Smooth muscle cell (in vitro differentiated cells): Measurements from ENCODE around the gene ZNF497. TPM values are rescaled to one million over a fixed set of nuclear protein-coding genes. Genes with fewer than 3 reads are reported as not detected.
A peak's percentile ranks its signal among the peaks of the same experiment; 100 is the strongest.

ENCODE experiments used
- DNase-seq: peaks from one replicate; lab custom pipeline; 2025; ENCODE audit not compliant: unreplicated experiment; lab: John Stamatoyannopoulos, UW
- H2AFZ ChIP-seq: fragments of 200-600 bp; sonication (generic); 2 replicates; pipeline ENCODE4 v1.6.0; 2016; ENCODE audit warnings: antibody characterized with exemption, low read depth, mild to moderate bottlenecking
- H3F3A ChIP-seq: fragments of 200-600 bp; sonication (generic); 2 replicates; pipeline ENCODE4 v1.6.0; 2017; ENCODE audit warnings: antibody characterized with exemption, low read depth
- H3K27ac ChIP-seq: fragments of 200-600 bp; sonication (generic); 2 replicates; pipeline ENCODE4 v1.5.1; 2016; ENCODE audit warnings: low read depth, mild to moderate bottlenecking
- H3K27me3 ChIP-seq: fragments of 200-600 bp; sonication (generic); 2 replicates; pipeline ENCODE4 v1.6.1; 2016; ENCODE audit warnings: low read depth, mild to moderate bottlenecking
- H3K36me3 ChIP-seq: fragments of 200-600 bp; sonication (generic); 2 replicates; pipeline ENCODE4 v1.5.1; 2016; ENCODE audit warnings: low read depth
- H3K4me1 ChIP-seq: fragments of 200-600 bp; sonication (generic); 2 replicates; pipeline ENCODE4 v1.5.1; 2016; ENCODE audit warnings: low read depth
- H3K4me2 ChIP-seq: fragments of 200-600 bp; sonication (generic); 2 replicates; pipeline ENCODE4 v1.6.0; 2016; ENCODE audit warnings: mild to moderate bottlenecking
- H3K4me3 ChIP-seq: fragments of 200-600 bp; sonication (generic); 2 replicates; pipeline ENCODE4 v1.5.1; 2016; ENCODE audit warnings: mild to moderate bottlenecking
- H3K79me2 ChIP-seq: fragments of 200-600 bp; sonication (generic); 2 replicates; pipeline ENCODE4 v1.6.0; 2016; ENCODE audit warnings: low read depth, mild to moderate bottlenecking
- H3K9ac ChIP-seq: fragments of 200-600 bp; sonication (generic); 2 replicates; pipeline ENCODE4 v1.6.0; 2016; ENCODE audit warnings: low read depth
- H3K9me3 ChIP-seq: fragments of 200-600 bp; sonication (generic); replicated peaks from 2 replicates; pipeline ENCODE4 v1.5.1; 2016; ENCODE audit warnings: low read depth
- H4K20me1 ChIP-seq: fragments of 200-600 bp; sonication (generic); 2 replicates; pipeline ENCODE4 v1.6.0; 2016; ENCODE audit warnings: low read depth
- WGBS: methylation state at CpG from one replicate; pipeline ENCODE4 v1.1.7; 2016; ENCODE audit warnings: low lambda C conversion rate; 5-methylcytosine and 5-hydroxymethylcytosine counted together
- polyA plus RNA-seq: library from polyadenylated mRNA; unstranded; fragments of >200 nt; fragmentation: Nextera tagmentation; extraction: Ambion mirVana; gene quantifications from 2 replicates; pipeline ENCODE4 v1.2.1, GENCODE V29; 2016
- total RNA-seq: library from RNA; depleted of rRNA; stranded (reverse); fragments of >200 nt; gene quantifications from 2 replicates; pipeline ENCODE4 v1.2.3, GENCODE V29; 2014
- TF ChIP-seq, protein P1 (sequence below): fragments of 200-600 bp; sonication (generic); IDR thresholded peaks from 2 replicates; pipeline ENCODE4 v1.5.1; 2017; ENCODE audit warnings: borderline replicate concordance, mild to moderate bottlenecking, antibody characterized with exemption; ENCODE audit not compliant: insufficient read depth, poor library complexity, severe bottlenecking

Gene ZNF497
- total and polyA plus RNA-seq, 2 experiments from 2014 or later, result 0.58 to 4.6 TPM

DNA sequence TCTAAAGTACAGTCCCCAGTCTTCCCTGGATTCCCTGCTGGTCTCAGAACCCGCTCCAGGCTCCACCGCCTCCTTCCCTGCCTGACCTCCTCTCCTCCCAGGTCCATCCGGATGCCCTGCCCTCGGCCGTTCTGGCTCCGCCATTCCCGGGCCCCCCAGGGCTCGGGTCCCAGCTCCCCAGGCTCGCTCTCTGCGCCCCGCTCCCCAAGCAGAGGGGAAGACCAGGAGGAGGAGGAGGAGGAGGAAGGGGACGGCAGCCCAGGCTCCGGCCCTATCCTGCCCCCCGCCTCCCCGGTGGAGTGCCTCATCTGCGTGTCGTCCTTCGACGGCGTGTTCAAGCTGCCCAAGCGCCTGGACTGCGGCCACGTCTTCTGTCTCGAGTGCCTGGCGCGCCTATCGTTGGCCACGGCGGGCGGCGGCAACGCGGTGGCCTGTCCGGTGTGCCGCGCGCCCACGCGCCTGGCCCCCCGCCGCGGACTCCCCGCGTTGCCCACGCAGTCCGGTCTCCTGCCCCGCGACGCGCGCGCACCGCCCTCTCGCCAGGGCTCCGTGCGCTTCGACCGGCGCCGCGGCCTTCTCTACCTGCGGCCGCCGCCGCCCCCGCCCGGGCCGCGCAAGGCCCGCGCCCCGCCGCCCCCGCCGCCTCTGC is 33.6 kb upstream of the ZNF497 start:
- 9% methylated on average over 28 of the region's 75 CpGs for WGBS
- H2AFZ ChIP-seq, result no peak overlapping the region
- no peak for DNase-seq
- TF ChIP-seq, protein P1, sequence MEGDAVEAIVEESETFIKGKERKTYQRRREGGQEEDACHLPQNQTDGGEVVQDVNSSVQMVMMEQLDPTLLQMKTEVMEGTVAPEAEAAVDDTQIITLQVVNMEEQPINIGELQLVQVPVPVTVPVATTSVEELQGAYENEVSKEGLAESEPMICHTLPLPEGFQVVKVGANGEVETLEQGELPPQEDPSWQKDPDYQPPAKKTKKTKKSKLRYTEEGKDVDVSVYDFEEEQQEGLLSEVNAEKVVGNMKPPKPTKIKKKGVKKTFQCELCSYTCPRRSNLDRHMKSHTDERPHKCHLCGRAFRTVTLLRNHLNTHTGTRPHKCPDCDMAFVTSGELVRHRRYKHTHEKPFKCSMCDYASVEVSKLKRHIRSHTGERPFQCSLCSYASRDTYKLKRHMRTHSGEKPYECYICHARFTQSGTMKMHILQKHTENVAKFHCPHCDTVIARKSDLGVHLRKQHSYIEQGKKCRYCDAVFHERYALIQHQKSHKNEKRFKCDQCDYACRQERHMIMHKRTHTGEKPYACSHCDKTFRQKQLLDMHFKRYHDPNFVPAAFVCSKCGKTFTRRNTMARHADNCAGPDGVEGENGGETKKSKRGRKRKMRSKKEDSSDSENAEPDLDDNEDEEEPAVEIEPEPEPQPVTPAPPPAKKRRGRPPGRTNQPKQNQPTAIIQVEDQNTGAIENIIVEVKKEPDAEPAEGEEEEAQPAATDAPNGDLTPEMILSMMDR, result no peak
- H3K9ac ChIP-seq, result peak overlapping the region; percentile 43
- peak overlapping the region; percentile 87 for H3K4me2 ChIP-seq
- H3K79me2 ChIP-seq, result peaks cover 8% of the 10 kb centered on the region
- no peaks in the 10 kb centered on the region for H3K27me3 ChIP-seq
- peaks cover 39% of the 10 kb centered on the region for H4K20me1 ChIP-seq
- peaks cover 4% of the 10 kb centered on the region for H3F3A ChIP-seq
- peaks cover 7% of the 10 kb centered on the region for H3K4me1 ChIP-seq
- peak overlapping the region; percentile 44 for H3K4me3 ChIP-seq
- H3K27ac ChIP-seq, result no peak overlapping the region
- H3K9me3 ChIP-seq, result no peaks in the 10 kb centered on the region
- H3K36me3 ChIP-seq, result no peaks in the 10 kb centered on the region

DNA sequence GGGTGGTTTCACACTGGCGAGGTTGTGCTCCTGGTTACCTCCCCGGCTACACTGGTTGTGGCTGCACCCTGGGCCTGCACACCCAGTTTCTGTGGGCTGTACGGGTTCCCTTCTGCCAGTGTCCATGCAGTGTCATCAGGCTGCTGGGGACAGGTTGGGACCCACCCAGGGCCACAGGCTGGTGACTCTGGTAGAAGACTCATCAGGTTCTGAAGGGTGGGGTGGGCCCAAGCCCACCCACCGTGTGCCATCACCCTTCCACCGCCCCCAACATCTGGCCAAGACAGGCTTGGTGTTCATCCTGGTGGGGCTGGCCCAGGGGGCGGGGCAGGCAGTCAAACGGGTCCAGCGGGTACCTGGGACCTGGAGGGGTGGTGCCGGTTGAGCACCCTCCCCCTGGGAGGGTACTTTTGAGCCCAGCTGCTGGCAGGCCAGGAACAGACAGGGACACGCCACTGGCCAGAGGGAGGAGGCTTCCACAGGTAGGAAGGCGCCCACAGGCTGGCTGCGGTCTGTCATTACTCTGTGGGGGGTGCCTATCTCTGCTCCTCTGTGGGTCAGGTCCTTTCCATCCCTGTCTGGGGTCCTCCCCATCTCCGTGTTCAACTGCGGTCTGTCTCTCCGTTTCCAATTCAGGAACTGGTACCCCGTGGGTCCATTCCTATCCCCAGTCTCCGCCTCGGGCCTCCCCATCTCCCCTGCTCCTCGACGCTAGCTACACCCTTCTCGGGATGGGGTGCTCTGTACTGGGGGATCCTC is 32.8 kb upstream of the ZNF497 start, which contains the start of gene RNF225:
RNF225 (plus strand) TSS at position 437 of the 759 bp plus-strand sequence. CDS start 434 bp downstream, outside the sequence.
- H3F3A ChIP-seq, result peaks cover 4% of the 10 kb centered on the region
- H2AFZ ChIP-seq, result no peak within 1 kb of the TSS
- 37% methylated on average over 21 of the region's 21 CpGs for WGBS
- H3K9ac ChIP-seq, result peak within 1 kb of the TSS; percentile 43
- H3K36me3 ChIP-seq, result no peaks in the 10 kb centered on the region
- TF ChIP-seq, protein P1, result no peak
- no peak for DNase-seq
- peaks cover 46% of the 10 kb centered on the region for H4K20me1 ChIP-seq
- H3K9me3 ChIP-seq, result no peaks in the 10 kb centered on the region
- no peaks in the 10 kb centered on the region for H3K27me3 ChIP-seq
- peaks cover 15% of the 10 kb centered on the region for H3K79me2 ChIP-seq
- peak within 1 kb of the TSS; percentile 44 for H3K4me3 ChIP-seq
- H3K4me2 ChIP-seq, result peak within 1 kb of the TSS; percentile 87
- H3K4me1 ChIP-seq, result peaks cover 2% of the 10 kb centered on the region
- H3K27ac ChIP-seq, result no peak within 1 kb of the TSS

DNA sequence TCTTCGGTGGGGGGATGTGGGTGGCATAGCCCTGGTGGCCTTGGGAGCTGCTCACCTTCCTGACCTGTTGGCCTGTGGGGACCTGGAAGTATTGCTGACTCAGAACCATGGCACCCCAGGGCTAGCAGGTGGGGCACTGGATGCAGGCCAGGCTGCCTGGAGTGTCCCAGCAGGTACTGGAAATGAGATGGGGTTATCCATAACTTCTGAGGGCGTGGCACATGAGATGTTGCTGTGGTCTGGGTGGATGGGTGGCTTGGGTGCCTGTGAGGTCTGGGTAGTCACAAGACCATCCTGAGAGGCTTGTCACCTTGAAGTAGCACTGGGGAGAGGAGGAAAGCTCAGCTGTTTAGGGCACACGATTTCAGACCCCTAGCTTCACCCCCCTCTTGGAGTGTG is 32.3 kb upstream of the ZNF497 start:
- no peak overlapping the region for H3K9ac ChIP-seq
- H3K9me3 ChIP-seq, result no peaks in the 10 kb centered on the region
- peaks cover 4% of the 10 kb centered on the region for H3F3A ChIP-seq
- TF ChIP-seq, protein P1, result no peak
- no peaks in the 10 kb centered on the region for H3K36me3 ChIP-seq
- H2AFZ ChIP-seq, result no peak overlapping the region
- 92% methylated on average over 3 of the region's 3 CpGs for WGBS
- H3K4me2 ChIP-seq, result no peak overlapping the region
- H3K4me1 ChIP-seq, result no peaks in the 10 kb centered on the region
- H3K27me3 ChIP-seq, result no peaks in the 10 kb centered on the region
- DNase-seq, result no peak
- no peak overlapping the region for H3K27ac ChIP-seq
- peaks cover 52% of the 10 kb centered on the region for H4K20me1 ChIP-seq
- no peak overlapping the region for H3K4me3 ChIP-seq
- peaks cover 20% of the 10 kb centered on the region for H3K79me2 ChIP-seq
